Measurements from ENCODE around the gene NLN.
"Not testable (repeated sequence)": the region's sequence is repeated elsewhere in the genome, so short reads cannot be mapped to it uniquely, and the experiment has no call there.

The NLN gene

DNA sequence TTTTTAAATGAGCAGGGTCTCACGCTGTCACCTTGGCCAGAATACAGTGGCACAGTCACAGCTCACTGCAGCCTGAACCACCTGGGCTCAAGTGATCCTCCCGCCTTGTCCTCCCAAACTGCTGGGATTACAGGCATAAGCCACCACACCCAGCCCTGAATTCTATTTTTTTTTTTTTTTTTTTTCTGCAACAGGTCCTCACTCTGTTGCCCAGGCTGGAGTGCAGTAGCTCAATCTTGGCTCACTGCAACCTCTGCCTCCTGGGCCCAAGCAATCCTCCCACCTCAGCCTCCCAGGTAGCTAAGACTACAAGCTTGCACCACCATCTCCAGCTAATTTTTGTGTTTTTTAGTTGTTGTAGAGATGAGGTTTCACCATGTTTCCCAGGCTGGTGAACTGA is 51.0 kb downstream of the NLN start:
- DNase-seq (ENCODE audit: low spot score): not testable (repeated sequence)

DNA sequence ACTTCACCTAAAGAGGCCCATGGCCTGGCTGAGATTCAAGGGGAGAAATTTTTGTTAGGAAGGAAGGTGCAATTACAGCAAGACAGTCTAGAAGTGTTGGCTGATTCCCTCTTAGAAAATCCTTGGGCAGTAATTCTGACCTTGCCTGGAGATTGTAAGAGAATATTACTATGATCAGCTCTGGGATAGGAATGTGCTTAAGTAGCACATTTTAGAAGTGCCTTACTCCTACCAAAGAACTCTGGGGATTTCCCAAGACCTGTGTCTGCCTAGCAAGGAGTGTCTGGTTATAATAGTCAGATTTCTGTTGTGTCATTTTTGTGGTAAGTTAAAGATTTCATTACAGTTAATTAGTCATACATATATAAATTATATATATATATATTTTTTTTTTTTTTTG is 52.3 kb downstream of the NLN start:
- DNase-seq (ENCODE audit: low spot score): no peak

DNA sequence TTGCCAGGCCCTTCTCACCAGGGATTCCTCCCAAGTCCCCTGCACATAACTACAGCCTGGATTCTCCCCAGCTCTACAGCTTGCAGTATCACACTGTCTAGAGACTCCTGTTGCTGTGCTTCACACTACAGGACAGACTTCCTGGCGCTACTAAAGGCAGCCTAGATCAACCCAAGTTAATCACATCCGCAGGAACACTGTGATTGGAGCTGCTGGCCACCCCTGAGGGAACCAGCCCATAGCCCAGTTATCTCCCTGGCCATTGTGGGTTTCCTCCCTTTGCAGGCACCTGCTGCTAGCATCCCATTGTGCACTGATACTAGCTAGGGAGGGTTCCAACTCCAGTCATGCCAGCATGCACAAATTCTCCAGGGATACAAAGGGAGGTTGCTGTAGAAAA is 53.5 kb downstream of the NLN start:
- no peak for DNase-seq (ENCODE audit: low spot score)

DNA sequence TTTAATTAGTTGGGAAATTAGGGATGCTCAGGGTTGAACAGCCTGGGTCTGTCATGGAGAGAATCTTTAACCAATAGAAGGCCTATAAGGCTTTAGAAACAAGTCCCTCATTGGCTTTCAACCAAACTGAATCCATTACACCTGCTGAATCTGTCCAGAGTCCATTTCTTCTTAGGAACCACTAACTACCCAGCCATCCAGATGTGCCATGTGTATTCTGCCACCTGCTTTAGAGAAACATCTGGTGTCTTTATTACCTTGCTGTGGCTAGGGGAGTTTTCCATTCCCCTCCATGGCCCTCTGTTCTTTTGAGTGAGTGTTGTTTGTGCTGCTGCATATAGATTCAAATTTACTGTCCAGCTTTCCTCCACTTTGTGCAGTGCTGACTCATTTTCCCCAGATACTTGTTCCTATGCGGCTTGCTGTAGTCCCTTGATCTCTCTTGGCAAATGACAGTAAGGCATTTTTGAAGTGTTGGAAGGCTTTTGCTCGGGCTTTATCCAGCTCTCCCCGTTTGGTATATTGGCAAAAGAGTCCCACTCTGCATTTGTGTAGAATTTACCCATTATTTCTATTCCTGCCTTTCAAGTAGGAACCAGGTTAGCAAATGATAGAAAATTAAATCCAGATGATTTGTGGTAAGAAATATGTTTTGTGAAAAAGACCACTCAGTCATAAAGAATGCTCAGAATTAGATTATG is 54.6 kb downstream of the NLN start:
- DNase-seq (ENCODE audit: low spot score): no peak

DNA sequence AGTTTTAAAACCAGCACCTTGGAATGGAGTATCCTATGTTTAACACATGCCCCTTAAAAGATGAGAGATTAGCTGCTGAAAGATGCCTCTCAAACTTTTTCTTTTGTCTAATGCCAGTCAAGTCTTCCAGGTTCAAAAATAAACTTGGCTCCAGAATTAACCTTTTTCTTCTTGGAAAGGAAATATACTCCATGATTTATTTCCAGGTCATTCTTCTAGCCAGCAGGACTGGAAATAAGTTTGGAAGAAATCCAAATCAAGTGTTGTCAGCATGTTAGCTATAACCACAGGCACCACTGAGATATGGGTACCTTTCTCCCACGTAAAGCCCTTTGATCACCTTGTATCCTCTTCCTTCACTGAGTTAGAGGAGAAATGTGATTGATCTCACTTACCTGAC is 56.1 kb downstream of the NLN start:
- DNase-seq (ENCODE audit: low spot score): no peak

DNA sequence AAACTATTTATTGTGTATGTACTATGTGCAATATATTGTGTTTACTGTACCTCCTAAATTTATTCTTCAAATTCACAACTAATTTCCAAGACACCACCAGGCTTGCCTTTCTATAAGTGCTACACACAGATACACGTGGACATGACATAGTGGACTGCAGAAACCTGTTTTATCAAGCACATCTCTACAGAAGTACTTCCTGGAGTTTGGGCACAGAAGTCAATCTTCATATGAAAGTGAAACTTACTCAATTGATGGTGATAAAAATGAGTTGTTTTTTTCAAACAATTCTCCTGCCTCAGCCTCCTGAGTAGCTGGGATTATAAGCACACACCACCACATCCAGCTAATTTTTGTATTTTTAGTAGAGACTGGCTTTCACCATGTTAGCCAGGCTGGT is 57.6 kb downstream of the NLN start:
- DNase-seq (ENCODE audit: low spot score): peak; percentile 14

DNA sequence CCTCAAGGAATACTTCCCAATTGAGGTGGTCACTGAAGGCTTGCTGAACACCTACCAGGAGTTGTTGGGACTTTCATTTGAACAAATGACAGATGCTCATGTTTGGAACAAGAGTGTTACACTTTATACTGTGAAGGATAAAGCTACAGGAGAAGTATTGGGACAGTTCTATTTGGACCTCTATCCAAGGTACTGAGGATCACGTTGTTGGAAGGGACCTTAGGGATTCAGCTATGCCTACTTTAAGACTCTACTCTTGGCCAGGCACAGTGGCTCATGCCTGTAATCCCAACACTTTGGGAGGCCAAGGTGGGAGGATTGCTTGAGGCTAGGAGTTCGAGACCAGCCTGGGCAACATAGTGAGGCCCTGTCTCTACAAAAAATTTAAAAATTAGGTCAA is 66.3 kb downstream of the NLN start:
- DNase-seq (ENCODE audit: low spot score): not testable (repeated sequence)

DNA sequence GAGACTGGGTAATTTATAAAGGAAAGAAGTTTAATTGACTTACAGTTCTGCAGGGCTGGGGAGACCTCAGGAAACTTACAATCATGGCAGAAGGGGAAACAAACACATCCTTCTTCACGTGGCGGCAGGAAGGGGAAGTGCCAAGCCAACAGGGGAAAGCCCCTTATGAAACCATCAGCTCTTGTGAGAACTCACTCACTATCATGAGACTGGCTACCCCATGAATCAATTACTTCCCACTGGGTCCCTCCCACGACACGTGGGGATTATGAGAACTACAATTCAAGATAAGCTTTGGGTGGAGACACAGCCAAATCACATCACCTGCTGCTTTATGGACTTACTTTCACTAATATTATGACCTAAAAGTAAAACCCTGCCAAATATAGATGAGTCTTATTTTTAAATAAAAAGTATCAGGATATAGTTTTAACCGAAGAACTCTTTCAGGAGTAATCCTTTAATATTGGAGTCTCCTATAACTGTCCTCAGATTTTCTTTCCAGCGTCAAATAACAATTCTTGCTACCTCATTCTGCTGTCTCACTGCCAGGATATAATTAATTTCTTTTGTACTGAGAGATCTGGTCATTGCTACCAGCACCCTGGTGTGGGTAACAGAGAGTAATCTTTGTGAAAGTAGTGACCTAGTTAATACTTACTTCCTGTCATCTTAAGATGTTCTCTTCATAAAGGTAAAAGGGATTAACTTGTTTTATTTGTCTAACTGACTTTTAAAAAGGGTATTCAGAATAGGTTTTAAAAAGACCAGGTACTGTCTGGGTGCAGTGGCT is 68.6 kb downstream of the NLN start:
- DNase-seq (ENCODE audit: low spot score): peak; percentile 26

DNA sequence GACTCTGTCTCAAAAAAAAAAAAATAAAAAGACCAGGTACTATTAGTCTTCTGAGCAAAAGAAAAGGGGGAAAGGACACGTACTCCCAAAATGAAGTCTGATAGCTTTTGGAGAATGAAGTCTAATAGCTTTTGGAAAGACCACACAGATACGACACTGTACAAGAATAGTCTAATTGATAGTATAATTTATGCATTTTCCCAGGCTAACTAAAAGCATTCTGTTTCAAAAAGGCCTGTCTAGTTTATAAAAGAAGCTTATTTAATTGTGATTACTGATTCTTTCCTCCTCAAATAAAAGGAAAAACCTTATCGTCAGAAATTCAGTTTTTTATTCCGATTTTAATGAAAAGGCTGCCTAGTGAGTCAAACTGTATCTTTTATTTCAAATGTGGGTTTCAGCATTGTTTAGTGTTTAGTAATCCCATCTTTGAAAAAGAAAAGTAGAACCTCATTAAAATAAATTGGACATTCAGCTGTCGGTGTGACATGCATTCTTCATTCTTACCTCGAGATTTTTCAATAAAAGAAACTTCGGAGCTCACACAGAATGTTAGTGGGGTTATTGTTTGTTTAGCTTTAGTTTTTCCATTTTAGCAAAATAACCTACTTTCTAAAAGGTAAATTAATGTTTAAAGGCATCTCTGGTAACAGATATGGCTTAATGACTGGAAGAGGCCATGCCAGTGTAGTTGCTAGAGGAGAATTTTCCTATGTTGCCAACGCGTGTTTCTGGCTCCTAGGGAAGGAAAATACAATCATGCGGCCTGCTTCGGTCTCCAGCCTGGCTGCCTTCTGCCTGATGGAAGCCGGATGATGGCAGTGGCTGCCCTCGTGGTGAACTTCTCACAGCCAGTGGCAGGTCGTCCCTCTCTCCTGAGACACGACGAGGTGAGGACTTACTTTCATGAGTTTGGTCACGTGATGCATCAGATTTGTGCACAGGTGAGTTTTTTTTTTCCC is 70.0 kb downstream of the NLN start:
- DNase-seq (ENCODE audit: low spot score): no peak

DNA sequence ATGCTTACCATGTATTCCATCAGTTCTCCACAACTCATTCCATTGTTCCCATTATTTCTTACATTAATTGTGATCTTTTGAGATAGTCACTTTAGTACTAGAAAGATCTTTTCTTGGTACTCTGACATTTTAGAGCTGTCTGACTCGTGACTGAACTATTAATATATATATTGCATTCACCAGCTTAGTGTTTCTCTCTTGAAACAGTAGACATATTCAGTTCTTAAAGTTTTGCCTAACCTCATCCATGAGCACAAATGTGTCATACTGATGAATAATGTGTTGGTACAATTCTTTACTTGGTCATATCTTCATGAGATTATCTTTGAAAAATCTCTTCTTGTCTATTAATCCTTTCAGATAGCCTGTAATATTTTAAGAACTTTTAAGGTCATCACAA is 74.3 kb downstream of the NLN start:
- DNase-seq (ENCODE audit: low spot score): no peak

DNA sequence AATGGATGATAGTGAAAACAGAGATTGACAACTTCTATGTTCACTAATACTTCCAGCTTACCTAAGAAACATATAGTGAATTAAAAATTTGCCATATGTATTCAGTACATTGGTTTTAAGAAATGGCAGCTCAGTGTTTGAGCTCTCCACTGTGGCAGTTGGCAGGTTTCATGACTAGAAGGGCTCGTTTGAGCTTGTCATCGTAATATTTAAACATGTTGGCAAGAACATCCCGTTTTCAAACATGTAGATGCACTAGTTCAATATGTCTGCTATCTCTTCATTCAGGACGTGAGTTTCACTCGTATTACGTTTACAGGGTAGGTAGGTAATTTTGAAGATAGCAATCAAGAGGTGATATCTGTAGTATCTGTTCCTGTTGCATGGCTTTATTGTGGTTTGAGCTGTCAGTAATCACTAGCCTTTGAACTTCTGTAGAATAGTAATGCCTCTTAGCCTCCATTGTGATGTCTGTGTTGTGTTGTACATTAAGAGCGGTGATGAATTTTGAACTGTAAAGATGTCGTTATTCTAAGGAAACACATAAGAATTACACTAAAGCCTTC is 74.8 kb downstream of the NLN start:
- DNase-seq (ENCODE audit: low spot score): peak; percentile 3

DNA sequence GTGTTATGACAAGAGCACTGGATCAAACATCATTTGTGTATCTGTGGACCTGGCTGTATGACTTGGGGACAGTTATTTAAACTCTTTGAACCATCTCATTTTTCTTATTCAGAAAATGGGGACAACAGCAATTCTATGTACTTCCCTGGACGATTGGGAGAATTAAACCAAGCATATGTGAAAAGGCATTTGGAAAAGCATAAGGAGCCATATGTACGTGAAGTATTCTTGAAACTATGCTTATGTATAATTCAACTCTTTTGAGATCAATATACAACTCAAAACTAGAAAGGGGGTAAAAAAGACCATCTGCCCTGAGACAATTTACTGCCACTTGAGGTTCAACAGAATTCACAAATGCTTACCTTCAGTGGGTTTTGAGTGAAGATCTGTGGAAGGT is 75.5 kb downstream of the NLN start:
- no peak for DNase-seq (ENCODE audit: low spot score)

DNA sequence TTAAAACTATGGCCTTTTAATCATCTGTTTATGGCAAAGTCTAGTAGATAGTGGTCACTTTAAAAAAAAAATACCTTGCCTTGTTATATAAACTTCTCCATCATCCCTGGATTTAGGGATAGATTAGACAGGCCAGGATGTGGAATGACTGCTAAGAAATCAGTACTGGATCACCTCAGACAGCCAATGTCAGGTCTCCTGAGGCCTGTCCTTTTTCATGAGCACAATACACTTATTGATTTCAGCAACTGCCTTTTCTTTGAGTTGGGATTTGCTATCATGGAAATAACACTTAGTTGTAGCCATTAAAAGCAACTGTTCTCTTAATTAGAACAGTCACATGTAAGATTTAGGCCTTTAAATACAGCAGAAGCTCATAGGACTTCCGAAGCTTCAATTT is 77.9 kb downstream of the NLN start:
- no peak for DNase-seq (ENCODE audit: low spot score)

DNA sequence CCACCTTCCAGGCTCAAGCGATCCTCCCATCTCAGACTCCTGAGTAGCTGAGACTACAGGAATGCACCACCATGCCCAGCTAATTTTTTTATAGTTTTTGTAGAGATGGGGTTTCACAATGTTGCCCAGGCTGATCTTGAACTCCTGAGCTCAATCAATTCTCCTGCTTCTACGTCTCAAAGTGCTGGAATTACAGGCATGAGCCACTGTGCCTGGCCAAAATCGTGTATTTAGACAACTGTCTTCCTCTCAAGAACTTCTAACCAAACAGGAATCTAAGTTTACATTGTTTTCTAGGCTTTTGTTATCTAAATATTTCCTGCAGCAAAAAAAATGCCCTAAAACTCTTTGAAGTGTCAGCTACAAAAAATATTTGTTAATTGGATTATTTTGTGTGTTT is 78.8 kb downstream of the NLN start:
- no peak for DNase-seq (ENCODE audit: low spot score)

DNA sequence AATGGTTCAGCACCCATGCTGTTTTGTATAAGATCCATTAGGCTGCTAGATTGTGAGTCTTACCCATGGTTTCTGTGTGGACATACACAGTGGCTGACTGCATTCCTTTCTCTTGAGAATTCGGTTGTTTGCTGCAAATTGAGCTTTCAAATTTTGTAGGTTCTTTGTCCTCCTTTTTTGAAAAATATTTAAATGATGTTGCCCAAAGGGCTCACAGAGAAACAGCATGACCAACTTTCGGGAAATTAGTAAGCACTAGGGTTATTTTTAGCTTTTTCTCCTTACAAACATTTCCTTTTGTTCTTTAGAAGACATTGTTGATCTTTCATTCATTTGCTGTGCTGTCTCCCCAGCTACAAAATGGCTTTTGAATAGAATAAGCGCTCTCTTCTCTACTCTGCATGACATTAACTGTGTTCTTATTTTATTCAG is 79.4 kb downstream of the NLN start:
- DNase-seq (ENCODE audit: low spot score): no peak

DNA sequence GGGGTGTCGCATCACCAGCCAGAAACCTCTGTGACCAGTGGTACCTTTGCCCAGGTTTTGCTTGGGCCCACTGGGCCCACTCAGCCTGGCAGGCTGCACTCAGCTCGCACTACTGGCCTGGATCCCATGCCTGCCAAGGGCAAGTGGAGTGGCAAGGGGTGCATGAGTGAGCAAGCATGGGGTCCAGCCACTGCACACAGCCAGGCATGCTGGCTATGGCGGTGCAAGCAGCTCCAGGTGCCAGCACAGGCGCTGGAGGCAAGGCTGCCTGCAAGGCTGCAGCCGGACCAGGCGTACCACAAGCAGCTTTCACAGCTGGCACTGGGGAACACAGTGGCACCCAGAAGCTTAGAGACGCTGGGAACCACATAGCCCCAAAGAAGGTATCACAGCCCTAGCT is 80.1 kb downstream of the NLN start:
- DNase-seq (ENCODE audit: low spot score): no peak

DNA sequence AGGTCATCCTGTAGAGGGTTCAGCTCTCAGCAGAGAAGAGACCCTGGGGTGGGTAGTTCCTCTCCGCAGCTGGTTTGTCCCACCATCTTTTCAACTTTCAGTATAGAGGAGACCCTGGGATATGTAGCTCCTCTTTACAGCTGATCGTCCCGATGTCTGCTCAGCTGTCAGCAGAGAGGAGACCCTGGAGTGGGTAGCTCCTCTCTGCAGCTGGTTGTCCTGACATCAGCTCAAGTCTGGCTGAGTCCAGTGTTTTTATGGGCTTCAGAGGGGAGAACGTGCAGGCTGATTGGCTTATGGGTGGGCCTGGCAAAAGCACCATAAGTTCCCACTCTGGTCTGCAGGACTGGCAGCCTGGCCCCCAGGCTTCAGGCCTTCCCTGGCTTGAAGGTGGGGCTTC is 80.8 kb downstream of the NLN start:
- no peak for DNase-seq (ENCODE audit: low spot score)

DNA sequence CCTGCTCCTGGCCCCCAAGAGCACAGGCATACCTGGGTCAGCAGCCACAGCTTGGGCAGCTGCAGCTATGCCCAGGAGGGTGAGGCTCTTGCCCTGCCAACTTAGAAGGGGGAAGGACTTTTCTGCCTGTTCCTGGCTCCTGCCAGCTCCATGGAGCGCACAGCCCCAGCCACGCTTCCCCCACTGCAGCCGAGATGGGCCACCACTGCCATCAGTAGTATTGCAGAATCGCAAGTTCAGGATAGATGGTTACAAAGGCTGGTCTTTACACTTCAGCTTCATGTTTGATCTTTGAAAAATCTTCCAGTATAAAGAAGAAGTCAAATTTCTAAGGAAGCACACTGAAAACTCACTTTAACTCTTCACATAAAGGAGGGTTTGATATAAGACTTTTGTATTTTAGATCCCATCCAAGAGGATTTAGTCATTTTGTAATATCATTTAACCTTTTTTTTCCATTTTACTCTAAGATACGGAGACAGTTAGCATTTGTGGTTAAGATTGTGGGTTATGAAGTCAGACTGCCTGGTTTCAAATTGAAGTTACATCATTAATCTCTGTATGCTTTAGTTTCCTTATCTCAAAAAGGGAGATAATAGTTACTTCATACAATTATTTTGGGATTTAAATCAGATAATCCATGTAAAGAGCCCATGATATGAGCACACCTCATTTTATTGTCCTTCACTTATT is 81.8 kb downstream of the NLN start:
- no peak for DNase-seq (ENCODE audit: low spot score)

DNA sequence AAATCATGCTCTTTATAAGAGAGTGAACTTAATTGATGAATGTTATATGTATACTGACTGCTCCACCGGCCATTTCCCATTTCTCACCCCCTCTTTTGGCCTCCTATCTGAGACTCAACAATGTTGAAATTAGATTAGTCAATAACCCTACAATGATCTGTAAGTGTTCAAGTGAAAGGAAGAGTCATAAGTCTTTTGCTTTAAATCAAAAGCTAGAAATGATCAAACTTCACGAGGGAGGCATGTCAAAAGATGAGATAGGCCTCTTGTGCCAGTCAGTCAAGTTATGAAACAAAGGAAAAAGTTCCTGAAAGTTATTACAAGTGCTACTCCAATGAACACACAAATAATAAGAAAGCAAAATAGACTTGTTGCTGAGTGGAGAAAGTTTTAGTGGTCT is 83.1 kb downstream of the NLN start:
- DNase-seq (ENCODE audit: low spot score): no peak

DNA sequence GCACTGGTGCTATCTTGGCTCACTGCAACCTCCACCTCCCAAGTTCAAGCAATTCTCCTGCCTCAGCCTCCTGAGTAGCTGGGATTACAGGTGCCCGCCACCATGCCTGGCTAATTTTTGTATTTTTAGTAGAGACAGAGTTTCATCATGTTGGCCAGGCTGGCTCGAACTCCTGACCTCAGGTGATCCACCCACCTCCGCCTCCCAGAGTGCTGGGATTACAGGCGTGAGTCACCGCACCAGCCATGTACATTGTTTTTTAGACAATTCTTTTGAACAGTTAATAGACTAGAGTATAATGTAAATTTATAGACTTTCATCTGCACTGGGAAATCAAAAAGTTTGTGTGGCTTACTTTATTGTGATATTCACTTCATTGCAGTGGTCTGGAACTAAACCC is 85.5 kb downstream of the NLN start:
- not testable (repeated sequence) for DNase-seq (ENCODE audit: low spot score)

DNA sequence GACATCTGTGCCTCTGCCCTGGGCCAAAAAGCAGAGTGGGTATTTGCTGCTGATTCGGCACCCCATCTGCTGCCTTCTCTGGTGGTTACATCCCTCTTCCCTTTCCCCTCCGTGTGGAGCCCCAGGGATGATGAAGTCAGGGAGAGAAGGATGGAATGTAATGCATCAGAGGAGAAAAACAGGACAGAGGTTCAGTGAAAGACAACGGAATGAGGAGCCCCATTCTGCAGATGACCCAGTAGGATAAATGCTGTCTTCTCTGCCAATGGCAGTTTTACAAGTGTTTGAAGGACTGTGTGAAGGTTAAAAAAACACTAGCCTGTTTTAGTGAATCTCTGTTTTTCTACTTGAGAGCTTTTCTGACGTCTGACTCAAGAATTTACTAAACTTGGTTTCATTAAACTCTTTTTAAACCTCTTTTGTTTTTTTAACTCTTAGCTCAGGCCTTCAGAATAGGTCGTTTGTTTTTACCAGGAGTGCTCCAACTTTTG is 86.3 kb downstream of the NLN start:
- no peak for DNase-seq (ENCODE audit: low spot score)

All from CD4-positive, alpha-beta T cell treated with Interleukin-6 at 100 ng/mL for 8 hours (primary cell).